ENCODE data around the gene PRELP.

GRCh38 chr1:203471841-203472240 lies 3.8 kb upstream of the PRELP start:
- TF ChIP-seq, protein P1, sequence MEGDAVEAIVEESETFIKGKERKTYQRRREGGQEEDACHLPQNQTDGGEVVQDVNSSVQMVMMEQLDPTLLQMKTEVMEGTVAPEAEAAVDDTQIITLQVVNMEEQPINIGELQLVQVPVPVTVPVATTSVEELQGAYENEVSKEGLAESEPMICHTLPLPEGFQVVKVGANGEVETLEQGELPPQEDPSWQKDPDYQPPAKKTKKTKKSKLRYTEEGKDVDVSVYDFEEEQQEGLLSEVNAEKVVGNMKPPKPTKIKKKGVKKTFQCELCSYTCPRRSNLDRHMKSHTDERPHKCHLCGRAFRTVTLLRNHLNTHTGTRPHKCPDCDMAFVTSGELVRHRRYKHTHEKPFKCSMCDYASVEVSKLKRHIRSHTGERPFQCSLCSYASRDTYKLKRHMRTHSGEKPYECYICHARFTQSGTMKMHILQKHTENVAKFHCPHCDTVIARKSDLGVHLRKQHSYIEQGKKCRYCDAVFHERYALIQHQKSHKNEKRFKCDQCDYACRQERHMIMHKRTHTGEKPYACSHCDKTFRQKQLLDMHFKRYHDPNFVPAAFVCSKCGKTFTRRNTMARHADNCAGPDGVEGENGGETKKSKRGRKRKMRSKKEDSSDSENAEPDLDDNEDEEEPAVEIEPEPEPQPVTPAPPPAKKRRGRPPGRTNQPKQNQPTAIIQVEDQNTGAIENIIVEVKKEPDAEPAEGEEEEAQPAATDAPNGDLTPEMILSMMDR (IDR thresholded peaks at IDR 0.05), result no peak
- TF ChIP-seq POLR2A (IDR thresholded peaks at IDR 0.05), result no peak

All from lower leg skin (tissue), 3 donors.